GM06990 (cell line): ENCODE data around the gene MRO.

ENCODE experiments used
- DNase-seq: peaks from one replicate; pipeline ENCODE4 v3.0.0-alpha.2; 2011; ENCODE audit not compliant: insufficient read length; ENCODE audit errors: extremely low read depth
- H3K27me3 ChIP-seq: replicated peaks from 2 replicates; pipeline ENCODE4 v1.6.0; 2011; ENCODE audit warnings: low read length; ENCODE audit not compliant: control insufficient read depth, insufficient read depth
- H3K36me3 ChIP-seq: 2 replicates; pipeline ENCODE4 v1.5.1; 2011; ENCODE audit warnings: low read length; ENCODE audit not compliant: control insufficient read depth, insufficient read depth
- H3K4me3 ChIP-seq: replicated peaks from 2 replicates; pipeline ENCODE4 v1.5.1; 2011; ENCODE audit warnings: low read depth, mild to moderate bottlenecking, control low read depth, low read length
- TF ChIP-seq, protein P1 (sequence below): IDR thresholded peaks from 2 replicates; pipeline ENCODE4 v1.5.1; 2011; ENCODE audit warnings: low read length, control low read depth, mild to moderate bottlenecking, inconsistent platforms; ENCODE audit not compliant: insufficient read depth, poor library complexity, severe bottlenecking

Gene MRO

DNA sequence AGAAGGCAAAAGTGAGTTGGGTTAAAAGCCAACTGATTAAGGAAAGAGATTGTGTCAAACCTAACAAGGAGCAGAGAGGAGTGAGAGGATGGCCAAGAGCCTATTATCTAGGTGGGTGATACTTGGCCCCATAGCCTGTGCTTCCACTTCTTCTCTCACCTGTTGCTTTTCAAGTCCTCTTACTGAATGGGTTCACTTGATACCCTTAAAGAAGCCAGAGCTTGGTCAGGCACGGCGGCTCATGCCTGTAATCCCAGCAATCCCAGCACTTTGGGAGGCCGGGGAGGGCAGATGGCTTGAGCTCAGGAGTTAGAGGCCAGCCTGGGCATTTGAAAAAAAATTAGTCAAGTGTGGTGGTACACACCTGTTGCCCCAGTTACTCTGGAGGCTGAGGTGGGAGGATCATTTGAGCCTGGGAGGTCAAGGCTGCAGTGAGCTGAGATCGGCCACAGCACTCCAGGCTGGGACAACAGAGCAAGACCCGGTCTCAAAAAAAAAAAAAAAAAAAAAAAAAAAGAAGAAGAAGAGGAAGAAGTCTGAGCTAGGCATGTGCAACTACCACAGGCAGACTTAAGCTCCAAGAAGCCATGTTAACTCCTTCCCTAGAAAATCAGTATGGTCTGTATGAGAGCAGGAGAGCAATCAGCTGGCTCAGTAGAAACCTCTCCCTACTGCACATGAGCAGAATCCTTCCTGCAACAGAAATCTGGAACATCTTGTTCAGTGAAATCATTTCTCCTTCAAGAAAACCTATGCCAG is 30.7 kb upstream of the MRO start:
- no peak overlapping the region for H3K4me3 ChIP-seq
- no peak for DNase-seq
- no peaks in the 10 kb centered on the region for H3K36me3 ChIP-seq
- TF ChIP-seq, protein P1, sequence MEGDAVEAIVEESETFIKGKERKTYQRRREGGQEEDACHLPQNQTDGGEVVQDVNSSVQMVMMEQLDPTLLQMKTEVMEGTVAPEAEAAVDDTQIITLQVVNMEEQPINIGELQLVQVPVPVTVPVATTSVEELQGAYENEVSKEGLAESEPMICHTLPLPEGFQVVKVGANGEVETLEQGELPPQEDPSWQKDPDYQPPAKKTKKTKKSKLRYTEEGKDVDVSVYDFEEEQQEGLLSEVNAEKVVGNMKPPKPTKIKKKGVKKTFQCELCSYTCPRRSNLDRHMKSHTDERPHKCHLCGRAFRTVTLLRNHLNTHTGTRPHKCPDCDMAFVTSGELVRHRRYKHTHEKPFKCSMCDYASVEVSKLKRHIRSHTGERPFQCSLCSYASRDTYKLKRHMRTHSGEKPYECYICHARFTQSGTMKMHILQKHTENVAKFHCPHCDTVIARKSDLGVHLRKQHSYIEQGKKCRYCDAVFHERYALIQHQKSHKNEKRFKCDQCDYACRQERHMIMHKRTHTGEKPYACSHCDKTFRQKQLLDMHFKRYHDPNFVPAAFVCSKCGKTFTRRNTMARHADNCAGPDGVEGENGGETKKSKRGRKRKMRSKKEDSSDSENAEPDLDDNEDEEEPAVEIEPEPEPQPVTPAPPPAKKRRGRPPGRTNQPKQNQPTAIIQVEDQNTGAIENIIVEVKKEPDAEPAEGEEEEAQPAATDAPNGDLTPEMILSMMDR, result no peak
- no peaks in the 10 kb centered on the region for H3K27me3 ChIP-seq

DNA sequence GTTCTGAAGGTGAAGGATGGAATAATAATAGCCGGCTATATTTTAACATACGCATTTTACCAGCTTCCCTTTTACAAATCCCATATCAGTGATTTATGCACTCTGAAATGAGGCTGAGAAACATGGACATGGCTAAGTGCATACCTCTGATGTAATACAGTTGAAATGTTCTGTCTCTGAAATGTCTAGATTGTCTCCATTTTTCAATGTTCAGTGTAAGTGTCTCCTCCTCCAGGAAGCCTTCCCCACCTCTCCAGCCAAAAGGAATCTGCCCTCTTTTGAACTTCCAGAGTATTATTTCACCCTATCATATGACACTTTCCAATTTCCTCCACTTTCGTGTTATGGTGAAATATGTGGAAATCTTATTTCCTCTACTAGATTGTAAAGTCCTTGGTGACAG is 29.6 kb upstream of the MRO start:
- TF ChIP-seq, protein P1, result no peak
- Histone ChIP-seq H3K36me3 (no peaks in the 10 kb centered on the region), H3K27me3 (no peaks in the 10 kb centered on the region), H3K4me3 (no peak overlapping the region)
- no peak for DNase-seq

DNA sequence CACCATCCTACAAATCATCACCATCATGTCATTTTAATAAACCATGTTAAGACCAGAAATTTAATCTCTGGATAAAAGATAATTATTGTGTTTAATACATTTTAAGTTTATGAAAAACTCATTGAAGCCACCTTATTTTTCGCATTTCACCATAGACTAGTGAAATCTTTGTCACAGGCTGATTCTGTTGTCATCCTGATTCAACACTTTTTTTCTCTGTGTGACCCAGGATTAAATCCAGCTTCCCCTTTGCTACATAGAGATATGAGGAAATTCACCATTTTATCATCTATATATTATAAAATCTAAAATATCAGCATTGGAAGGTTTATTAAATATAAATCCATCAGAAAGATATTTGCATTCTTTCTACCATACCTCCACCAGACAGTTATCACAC is 29.2 kb upstream of the MRO start:
- no peak for DNase-seq
- H3K36me3 ChIP-seq, result no peaks in the 10 kb centered on the region
- no peak overlapping the region for H3K4me3 ChIP-seq
- no peaks in the 10 kb centered on the region for H3K27me3 ChIP-seq
- TF ChIP-seq, protein P1, result no peak

DNA sequence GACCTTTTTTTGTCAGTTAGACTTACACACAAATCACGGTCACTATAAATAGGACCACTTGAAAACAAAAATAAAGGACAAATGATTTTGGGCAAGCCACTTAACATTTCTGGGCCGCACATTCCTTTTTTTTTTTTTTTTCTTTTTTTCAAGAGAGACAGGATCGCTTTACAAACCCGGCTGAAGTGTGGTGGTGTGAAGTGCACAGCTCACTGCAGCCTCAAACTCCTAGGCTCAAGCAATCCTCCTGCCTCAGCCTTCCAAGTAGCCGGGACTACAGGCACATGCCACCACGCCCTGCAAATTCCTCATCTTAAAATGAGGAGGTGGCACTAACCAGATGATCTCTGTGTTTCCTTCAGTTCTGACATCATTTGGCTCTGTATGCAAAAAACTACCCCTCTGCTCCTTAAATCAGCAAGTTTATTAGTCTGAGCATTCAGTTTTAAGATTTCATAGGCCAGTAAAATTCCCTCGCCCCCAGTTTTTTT is 28.3 kb upstream of the MRO start:
- Histone ChIP-seq H3K27me3 (no peaks in the 10 kb centered on the region), H3K36me3 (no peaks in the 10 kb centered on the region), H3K4me3 (no peak overlapping the region)
- TF ChIP-seq, protein P1, result no peak
- DNase-seq, result no peak

DNA sequence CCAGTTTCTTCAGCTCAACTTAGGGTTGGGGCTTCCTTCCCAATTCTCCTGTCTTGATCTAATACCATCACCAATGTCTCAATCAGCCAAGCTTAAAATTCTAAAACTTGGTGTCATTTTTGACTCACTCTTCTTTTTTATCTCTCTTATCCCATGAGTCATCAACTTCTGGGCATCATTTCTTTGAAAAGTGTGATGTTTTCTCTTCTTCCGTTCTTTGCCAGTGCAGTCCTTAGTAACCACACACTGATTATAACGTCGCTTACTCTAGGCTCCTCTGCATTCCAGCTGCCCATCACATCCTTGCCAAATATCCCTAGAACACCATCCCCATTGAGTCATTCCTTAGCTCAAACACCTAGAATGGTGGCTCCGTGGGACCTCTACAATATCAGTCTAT is 27.4 kb upstream of the MRO start:
- DNase-seq, result no peak
- H3K36me3 ChIP-seq, result no peaks in the 10 kb centered on the region
- H3K4me3 ChIP-seq, result no peak overlapping the region
- H3K27me3 ChIP-seq, result no peaks in the 10 kb centered on the region
- TF ChIP-seq, protein P1, result no peak
